HCT116 (cell line): ENCODE measurements around the gene HSPB7.
"Not testable (repeated sequence)": the region's sequence is repeated elsewhere in the genome, so short reads cannot be mapped to it uniquely, and the experiment has no call there.

Experiments
- EZH2 ChIP-seq: fragments of 200-600 bp; sonication (generic); IDR thresholded peaks from 2 replicates; pipeline ENCODE4 v1.6.1; 2017; ENCODE audit warnings: antibody characterized with exemption, mixed run types
- POLR2AphosphoS5 ChIP-seq: IDR thresholded peaks from 2 replicates; pipeline ENCODE4 v1.6.1; 2011; ENCODE audit warnings: mild to moderate bottlenecking, low read depth, low read length, moderate library complexity
- ZFX ChIP-seq: fragments of 450-650 bp; IDR thresholded peaks from 2 replicates; pipeline ENCODE4 v1.6.1; 2017
- TF ChIP-seq, protein P1 (sequence below), 3 experiments: fragments of 200-600 bp in 1 of 3; sonication (generic) in 1 of 3; IDR thresholded peaks in 2 of 3; conservative IDR thresholded peaks in 1 of 3; 2 replicates each; pipeline ENCODE4 v1.5.1; 2012 to 2017; ENCODE audit warnings: low read depth in 2 of 3, low read length in 2 of 3, antibody characterized with exemption in 1 of 3, borderline replicate concordance in 1 of 3, control low read depth in 1 of 3, mild to moderate bottlenecking in 1 of 3, mixed read lengths in 1 of 3, mixed run types in 1 of 3, moderate library complexity in 1 of 3; ENCODE audit not compliant: insufficient read depth in 1 of 3
- TF ChIP-seq, protein P2 (sequence below): IDR thresholded peaks from 2 replicates; pipeline ENCODE4 v1.6.1; 2012

DNA sequence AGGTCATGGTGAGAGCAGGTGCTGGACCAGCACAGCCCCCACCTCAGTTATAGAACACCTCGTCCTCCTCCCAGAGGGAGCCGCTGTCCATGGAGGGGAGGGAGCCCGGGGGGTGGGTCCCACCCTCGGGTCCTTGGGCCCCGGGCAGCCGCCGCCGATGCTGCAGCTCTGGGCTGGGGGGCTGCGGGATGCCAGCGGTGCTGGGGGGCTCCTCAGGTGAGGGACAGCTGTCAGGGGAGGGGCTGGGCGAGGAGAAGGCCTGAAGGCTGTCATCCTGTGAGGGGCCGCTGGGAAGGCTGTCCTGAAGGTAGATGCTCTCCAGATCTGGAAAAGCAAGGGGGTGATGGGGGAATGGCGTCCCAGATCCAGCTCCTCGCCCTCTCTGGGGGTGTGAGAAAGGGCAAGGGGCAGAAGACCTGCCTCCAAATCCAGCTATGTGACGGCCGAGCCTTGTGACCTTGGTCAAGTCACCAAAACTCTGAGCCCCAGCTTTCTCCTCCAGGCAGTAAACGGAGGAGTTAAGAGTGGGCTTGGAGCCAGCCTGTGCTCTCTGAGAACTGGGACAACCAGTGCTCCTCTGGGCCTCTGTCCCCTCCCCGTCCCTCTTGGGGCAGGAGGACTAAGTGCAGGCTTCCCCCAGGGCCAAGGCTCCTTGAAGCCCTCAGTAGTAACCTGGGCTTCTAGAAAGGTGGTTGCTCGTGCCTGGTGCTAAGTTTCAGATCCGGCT lies 40.7 kb upstream of the HSPB7 start:
- TF ChIP-seq POLR2AphosphoS5, EZH2, ZFX: not testable (repeated sequence)
- TF ChIP-seq, protein P1, sequence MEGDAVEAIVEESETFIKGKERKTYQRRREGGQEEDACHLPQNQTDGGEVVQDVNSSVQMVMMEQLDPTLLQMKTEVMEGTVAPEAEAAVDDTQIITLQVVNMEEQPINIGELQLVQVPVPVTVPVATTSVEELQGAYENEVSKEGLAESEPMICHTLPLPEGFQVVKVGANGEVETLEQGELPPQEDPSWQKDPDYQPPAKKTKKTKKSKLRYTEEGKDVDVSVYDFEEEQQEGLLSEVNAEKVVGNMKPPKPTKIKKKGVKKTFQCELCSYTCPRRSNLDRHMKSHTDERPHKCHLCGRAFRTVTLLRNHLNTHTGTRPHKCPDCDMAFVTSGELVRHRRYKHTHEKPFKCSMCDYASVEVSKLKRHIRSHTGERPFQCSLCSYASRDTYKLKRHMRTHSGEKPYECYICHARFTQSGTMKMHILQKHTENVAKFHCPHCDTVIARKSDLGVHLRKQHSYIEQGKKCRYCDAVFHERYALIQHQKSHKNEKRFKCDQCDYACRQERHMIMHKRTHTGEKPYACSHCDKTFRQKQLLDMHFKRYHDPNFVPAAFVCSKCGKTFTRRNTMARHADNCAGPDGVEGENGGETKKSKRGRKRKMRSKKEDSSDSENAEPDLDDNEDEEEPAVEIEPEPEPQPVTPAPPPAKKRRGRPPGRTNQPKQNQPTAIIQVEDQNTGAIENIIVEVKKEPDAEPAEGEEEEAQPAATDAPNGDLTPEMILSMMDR (IDR thresholded peaks at IDR 0.05 in 2 of 3, conservative IDR thresholded peaks at IDR 0.05 in 1 of 3; ENCODE audit: borderline replicate concordance in 1 of 3, insufficient read depth in 1 of 3, low read depth in 2 of 3, low read length in 2 of 3), result not testable (repeated sequence)
- TF ChIP-seq, protein P2, sequence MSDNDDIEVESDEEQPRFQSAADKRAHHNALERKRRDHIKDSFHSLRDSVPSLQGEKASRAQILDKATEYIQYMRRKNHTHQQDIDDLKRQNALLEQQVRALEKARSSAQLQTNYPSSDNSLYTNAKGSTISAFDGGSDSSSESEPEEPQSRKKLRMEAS, result not testable (repeated sequence)
